Measurements from ENCODE around the gene AMPD3. TPM values are rescaled to one million over a fixed set of nuclear protein-coding genes. Genes with fewer than 3 reads are reported as not detected.

AMPD3 gene
- total and polyA plus RNA-seq, 10 donors: 9.3 to 54.7 (median 25.2) TPM

DNA sequence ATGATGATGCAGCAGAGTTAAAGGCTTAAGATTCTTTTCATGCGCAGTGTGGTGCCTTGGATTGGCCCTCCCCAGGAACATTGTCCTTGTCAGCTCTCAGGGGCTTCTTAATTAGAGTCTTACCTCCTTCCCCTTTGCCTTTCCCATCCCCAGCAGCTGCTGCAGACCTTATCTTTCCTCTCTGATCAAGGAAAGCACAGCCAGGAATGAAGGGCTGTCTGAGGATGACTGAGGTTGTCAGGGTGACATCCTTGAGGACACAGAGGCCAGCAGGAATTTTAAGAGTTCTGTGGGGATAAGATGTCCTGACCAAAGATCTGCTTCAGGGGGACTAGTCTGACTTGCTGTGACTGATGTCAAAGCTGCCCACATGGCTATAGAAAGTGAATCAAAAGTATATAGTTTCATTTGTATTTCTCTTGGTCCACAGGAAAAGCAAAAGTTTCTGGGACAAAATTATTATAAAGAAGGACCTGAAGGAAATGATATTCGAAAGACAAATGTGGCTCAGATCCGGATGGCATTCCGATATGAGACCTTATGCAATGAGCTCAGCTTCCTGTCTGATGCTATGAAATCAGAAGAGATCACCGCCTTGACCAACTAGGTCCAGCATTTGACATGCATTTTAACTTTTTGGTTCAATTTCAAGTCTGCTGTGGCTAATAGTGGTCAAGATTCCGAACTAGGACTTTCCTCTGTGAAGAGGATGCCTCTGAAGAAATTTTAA, 50.4 kb downstream of the AMPD3 start:
- whole genome bisulfite sequencing, 5 donors: 54 to 74% (median 67%) methylated on average over 6 of the region's 6 CpGs
- Histone ChIP-seq H3K27me3 (replicated peaks in 1 of 7) (no peaks in the 10 kb centered on the region), H3K4me3 (no peak overlapping the region), H3K4me1 (peaks cover 0 to 53% (median 27%) of the 10 kb centered on the region in 6 donors), H3K9me3 (no peaks in the 10 kb centered on the region), H3K27ac (peak overlapping the region in 7 of 8 donors; percentile 38 to 93 (median 81)), H3K36me3 (peaks cover 0 to 38% (median 22%) of the 10 kb centered on the region in 6 donors)
- no peak for DNase-seq
- no peak for TF ChIP-seq POLR2AphosphoS5 (IDR thresholded peaks at IDR 0.05)
- TF ChIP-seq, protein P1, sequence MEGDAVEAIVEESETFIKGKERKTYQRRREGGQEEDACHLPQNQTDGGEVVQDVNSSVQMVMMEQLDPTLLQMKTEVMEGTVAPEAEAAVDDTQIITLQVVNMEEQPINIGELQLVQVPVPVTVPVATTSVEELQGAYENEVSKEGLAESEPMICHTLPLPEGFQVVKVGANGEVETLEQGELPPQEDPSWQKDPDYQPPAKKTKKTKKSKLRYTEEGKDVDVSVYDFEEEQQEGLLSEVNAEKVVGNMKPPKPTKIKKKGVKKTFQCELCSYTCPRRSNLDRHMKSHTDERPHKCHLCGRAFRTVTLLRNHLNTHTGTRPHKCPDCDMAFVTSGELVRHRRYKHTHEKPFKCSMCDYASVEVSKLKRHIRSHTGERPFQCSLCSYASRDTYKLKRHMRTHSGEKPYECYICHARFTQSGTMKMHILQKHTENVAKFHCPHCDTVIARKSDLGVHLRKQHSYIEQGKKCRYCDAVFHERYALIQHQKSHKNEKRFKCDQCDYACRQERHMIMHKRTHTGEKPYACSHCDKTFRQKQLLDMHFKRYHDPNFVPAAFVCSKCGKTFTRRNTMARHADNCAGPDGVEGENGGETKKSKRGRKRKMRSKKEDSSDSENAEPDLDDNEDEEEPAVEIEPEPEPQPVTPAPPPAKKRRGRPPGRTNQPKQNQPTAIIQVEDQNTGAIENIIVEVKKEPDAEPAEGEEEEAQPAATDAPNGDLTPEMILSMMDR (IDR thresholded peaks at IDR 0.05 in 8 of 11, conservative IDR thresholded peaks at IDR 0.05 in 3 of 11): no peak
- no peak for TF ChIP-seq POLR2A (IDR thresholded peaks at IDR 0.05)
- intact Hi-C loops (cut with DNase I; ENCODE audit: low total_unique reads): no loop called here

DNA sequence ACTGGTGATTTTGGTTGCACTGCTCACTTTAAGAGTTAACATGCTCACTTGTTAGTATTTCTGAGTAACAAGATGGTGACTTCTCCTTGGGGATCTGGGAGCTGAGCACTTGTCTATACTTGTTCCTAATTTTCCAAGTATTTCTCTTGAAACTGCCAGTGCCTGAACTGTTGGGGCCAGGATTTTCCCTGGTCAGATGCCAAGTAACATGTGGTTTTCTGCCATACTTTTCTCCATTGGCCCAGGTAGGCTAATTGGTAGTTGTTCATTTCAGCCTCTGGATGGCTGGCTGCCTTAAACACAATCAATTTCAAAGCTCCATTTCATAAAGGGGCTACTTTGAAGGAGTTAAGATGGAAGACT, 50.9 kb downstream of the AMPD3 start:
- no peaks in the 10 kb centered on the region for H3K27me3 ChIP-seq (replicated peaks in 1 of 7)
- TF ChIP-seq, protein P1 (IDR thresholded peaks at IDR 0.05 in 8 of 11, conservative IDR thresholded peaks at IDR 0.05 in 3 of 11): no peak
- TF ChIP-seq POLR2A (IDR thresholded peaks at IDR 0.05) (no peak), POLR2AphosphoS5 (IDR thresholded peaks at IDR 0.05) (no peak)
- H3K36me3 ChIP-seq: peaks cover 0 to 36% (median 18%) of the 10 kb centered on the region in 6 donors
- intact Hi-C loops (cut with DNase I; ENCODE audit: low total_unique reads): no loop called here
- H3K9me3 ChIP-seq: no peaks in the 10 kb centered on the region
- no peak overlapping the region for H3K4me3 ChIP-seq
- peak overlapping the region in 7 of 8 donors; percentile 38 to 93 (median 81) for H3K27ac ChIP-seq
- H3K4me1 ChIP-seq: peaks cover 0 to 52% (median 27%) of the 10 kb centered on the region in 6 donors
- DNase-seq: no peak

DNA sequence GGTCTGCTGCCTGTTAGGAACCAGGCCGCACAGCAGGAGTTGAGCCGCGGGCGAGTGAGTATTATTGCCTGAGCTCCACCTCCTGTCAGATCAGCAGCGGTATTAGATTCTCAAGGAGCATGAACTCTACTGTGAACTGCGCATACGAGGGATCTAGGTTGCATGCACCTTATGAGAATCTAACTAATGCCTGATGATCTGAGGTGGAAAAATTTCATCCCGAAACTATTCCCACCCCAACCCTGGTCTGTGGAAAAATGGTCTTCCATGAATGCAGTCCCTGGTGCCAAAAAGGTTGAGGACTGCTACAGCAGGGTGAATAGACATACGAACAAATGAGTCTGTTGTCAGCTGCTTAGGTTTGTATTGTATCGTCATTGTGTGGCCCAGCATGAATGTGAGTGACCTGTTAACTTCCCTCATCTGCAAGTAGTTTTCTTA, 56.1 kb downstream of the AMPD3 start:
- WGBS, 5 donors: 88 to 95% (median 90%) methylated on average over 10 of the region's 10 CpGs
- intact Hi-C loops (cut with DNase I; ENCODE audit: low total_unique reads): loop anchor here (5.0 to 10.0 kb wide), 2 partner anchors 144 to 226 kb away; no protein-coding TSS in a partner anchor
- DNase-seq: no peak

DNA sequence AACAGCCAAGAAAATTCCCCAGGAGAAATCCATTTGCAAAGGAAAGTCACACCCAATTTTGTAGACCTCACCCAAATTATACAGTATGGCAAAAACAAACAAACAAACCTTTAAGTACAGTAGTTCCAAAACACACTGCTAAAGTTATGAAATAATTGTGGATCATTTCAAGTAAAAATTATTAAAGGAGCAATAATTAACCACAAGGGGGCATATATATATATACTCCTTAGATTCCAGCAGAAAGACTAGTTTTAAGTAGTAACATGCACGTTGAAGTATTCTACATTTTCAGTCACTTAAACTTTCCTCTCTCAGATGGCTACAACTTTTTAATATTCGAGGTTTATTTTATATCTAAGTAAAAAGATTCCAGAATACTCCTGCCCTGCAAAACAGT, 59.1 kb downstream of the AMPD3 start:
- Histone ChIP-seq H3K4me3 (no peak overlapping the region), H3K4me1 (peaks cover 0 to 22% (median 0%) of the 10 kb centered on the region in 6 donors), H3K27me3 (replicated peaks in 1 of 7) (no peaks in the 10 kb centered on the region), H3K27ac (peak overlapping the region in 2 of 8 donors; percentile 10 to 24), H3K9me3 (no peaks in the 10 kb centered on the region), H3K36me3 (peaks cover 0 to 52% (median 19%) of the 10 kb centered on the region in 6 donors)
- TF ChIP-seq, protein P1 (IDR thresholded peaks at IDR 0.05 in 8 of 11, conservative IDR thresholded peaks at IDR 0.05 in 3 of 11): peak in 7 of 11 experiments; percentile 14 to 55 (median 41)
- TF ChIP-seq POLR2A (IDR thresholded peaks at IDR 0.05): no peak
- no peak for DNase-seq
- intact Hi-C loops (cut with DNase I; ENCODE audit: low total_unique reads): loop anchor here (5.0 to 10.0 kb wide), 2 partner anchors 141 to 223 kb away; no protein-coding TSS in a partner anchor
- 43 to 53% (median 52%) methylated on average over 2 of the region's 2 CpGs for WGBS, 5 donors

More for the DNA sequence above, 56.1 kb downstream of the AMPD3 start:
- Histone ChIP-seq H3K4me1 (peaks cover 0 to 22% (median 0%) of the 10 kb centered on the region in 6 donors), H3K9me3 (no peaks in the 10 kb centered on the region), H3K36me3 (peaks cover 0 to 36% (median 11%) of the 10 kb centered on the region in 6 donors), H3K27me3 (replicated peaks in 1 of 7) (no peaks in the 10 kb centered on the region), H3K4me3 (no peak overlapping the region), H3K27ac (no peak overlapping the region)
- TF ChIP-seq, protein P1 (IDR thresholded peaks at IDR 0.05 in 8 of 11, conservative IDR thresholded peaks at IDR 0.05 in 3 of 11): no peak
- TF ChIP-seq POLR2AphosphoS5 (IDR thresholded peaks at IDR 0.05) (no peak), POLR2A (IDR thresholded peaks at IDR 0.05) (no peak)
